GM19468 (cell line): ENCODE results near the gene CFAP77.
"Not testable (repeated sequence)": the region's sequence is repeated elsewhere in the genome, so short reads cannot be mapped to it uniquely, and the experiment has no call there.

Source experiments
- ATAC-seq: cut with Tn5 transposase; IDR thresholded peaks from one replicate; pipeline ENCODE4 v1.9.1; 2021; ENCODE audit warnings: mild to moderate bottlenecking, moderate library complexity, moderate number of reproducible peaks; ENCODE audit not compliant: unreplicated experiment; ENCODE audit errors: extremely low read depth

CFAP77 gene

GRCh38 chr9:132560616-132561202 is 150.7 kb downstream of the CFAP77 start:
- ATAC-seq = no peak

- no peak for ATAC-seq
Measured at GRCh38 chr9:132562306-132562573, 152.2 kb downstream of the CFAP77 start.

GRCh38 chr9:132564526-132564925 is 154.5 kb downstream of the CFAP77 start:
- no peak for ATAC-seq

- ATAC-seq = not testable (repeated sequence)
Measured at GRCh38 chr9:132568787-132569186, 158.8 kb downstream of the CFAP77 start.

GRCh38 chr9:132571806-132572600 is 162.0 kb downstream of the CFAP77 start:
- ATAC-seq = no peak

- ATAC-seq = no peak
Measured at GRCh38 chr9:132572921-132573320, 162.9 kb downstream of the CFAP77 start.

- ATAC-seq = no peak
Measured at GRCh38 chr9:132575005-132575609, 165.1 kb downstream of the CFAP77 start.

- ATAC-seq = no peak
Measured at GRCh38 chr9:132575811-132576210, 165.8 kb downstream of the CFAP77 start.

GRCh38 chr9:132577119-132577518 is 167.1 kb downstream of the CFAP77 start:
- ATAC-seq = no peak

- ATAC-seq = no peak
Measured at GRCh38 chr9:132578367-132578932, 168.4 kb downstream of the CFAP77 start.

GRCh38 chr9:132579427-132579798 is 169.4 kb downstream of the CFAP77 start:
- no peak for ATAC-seq

- ATAC-seq = no peak
Measured at GRCh38 chr9:132582276-132582785, 172.3 kb downstream of the CFAP77 start, which contains the start of gene BARHL1. Gene BARHL1 (plus strand): TSS chr9:132582606. CDS start chr9:132582798, 192 bp downstream.

GRCh38 chr9:132582786-132583583 is 173.0 kb downstream of the CFAP77 start:
- no peak for ATAC-seq

GRCh38 chr9:132583584-132584304 is 173.7 kb downstream of the CFAP77 start:
- no peak for ATAC-seq

GRCh38 chr9:132584601-132585560 is 174.9 kb downstream of the CFAP77 start:
- ATAC-seq = no peak

GRCh38 chr9:132585954-132586829 is 176.2 kb downstream of the CFAP77 start:
- no peak for ATAC-seq

- ATAC-seq = no peak
Measured at GRCh38 chr9:132586830-132587591, 177.0 kb downstream of the CFAP77 start.
